HG03442 (cell line): ENCODE measurements around the gene TUT7.
"Not testable (repeated sequence)": the region's sequence is repeated elsewhere in the genome, so short reads cannot be mapped to it uniquely, and the experiment has no call there.

Source experiments
- ATAC-seq: cut with Tn5 transposase; IDR thresholded peaks from one replicate; pipeline ENCODE4 v1.9.1; 2021; ENCODE audit warnings: mild to moderate bottlenecking, moderate library complexity; ENCODE audit not compliant: unreplicated experiment

The TUT7 gene

DNA sequence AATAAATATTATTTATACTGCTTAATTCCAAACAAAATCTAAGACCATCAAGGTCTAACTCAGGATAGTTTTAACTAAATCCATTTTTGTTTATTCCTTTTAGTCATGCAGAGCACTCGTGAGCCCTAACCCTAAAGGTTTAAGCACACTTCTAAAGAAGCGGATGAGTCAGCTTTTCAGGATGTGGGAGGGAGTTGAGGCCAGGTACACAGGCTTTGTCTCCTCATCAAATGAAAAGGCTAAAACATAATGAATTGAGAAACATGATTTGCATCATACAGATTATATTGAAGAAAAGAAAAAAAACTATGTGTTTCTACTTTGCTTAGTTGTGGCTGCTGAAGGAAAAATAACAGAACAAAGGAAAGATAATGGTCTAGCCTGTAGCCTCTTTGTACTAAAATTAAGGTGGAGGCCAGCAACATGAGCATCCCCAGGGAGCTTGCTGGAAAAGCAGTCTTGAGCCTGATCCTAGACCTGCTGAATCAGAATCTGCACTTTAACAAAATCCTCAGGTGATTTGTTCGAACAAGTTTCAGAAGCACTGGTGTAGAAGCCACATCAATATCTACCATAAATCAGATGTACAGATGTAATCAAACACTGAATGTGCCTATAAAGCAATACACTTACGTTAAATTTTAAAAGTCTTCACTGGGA lies 50.8 kb downstream of the TUT7 start:
- ATAC-seq = no peak

- ATAC-seq = no peak
Measured at GRCh38 chr9:86301686-86302085, 52.5 kb downstream of the TUT7 start.

- ATAC-seq = no peak
Measured at GRCh38 chr9:86300701-86301100, 53.5 kb downstream of the TUT7 start.

GRCh38 chr9:86298873-86299272 lies 55.3 kb downstream of the TUT7 start:
- no peak for ATAC-seq

GRCh38 chr9:86290341-86290740 lies 63.9 kb downstream of the TUT7 start:
- not testable (repeated sequence) for ATAC-seq

DNA sequence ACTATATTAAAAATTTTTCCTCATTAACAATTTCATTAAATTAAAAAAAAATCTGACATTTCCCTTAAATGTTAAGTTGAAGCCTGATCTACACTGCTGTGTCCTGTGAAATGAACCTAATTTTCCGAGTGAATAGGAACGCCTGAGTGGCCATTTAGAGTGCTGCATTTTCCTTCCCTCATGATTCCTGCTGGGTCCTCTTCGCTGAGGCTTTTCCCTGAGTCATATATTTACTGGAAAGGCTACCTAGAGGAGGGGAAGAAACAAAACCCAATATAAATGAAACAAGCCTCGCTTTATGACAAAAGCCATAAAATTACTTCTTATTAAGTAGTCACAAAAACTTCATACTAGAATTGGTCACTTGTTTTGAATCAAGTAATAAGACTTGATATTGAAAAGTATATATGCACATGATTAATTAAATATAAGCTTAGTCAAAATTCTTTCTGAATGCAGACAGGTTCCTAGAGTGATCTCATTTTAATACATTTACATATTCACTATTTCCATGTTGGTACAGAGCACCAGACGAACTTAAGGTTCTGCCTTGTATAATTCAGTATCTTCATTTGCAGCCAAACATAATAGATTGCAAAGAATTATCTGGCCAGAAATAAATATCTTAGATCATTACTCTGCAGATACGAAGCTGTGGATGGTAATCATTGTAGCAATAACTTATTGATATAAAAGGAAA lies 65.6 kb downstream of the TUT7 start:
- ATAC-seq = no peak

GRCh38 chr9:86287013-86287412 lies 67.2 kb downstream of the TUT7 start:
- ATAC-seq = no peak

DNA sequence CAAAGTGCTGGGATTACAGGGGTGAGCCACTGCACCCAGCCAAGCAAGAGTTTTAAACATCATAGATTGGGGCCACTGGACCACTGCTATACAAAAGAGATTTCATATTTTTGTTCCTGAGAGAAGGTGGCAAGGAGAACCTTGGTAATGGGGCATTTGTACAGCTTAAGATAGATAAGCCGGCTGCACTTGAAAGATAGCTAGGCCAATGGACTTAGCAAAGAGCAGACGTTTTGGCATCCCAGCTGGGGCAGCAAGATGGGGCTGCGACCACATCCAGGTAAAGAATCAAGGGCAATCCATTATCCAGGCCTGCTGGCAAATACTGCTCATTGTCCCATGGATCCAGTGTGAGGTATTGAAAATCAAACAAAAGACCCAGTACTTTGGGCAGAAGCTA lies 67.9 kb downstream of the TUT7 start:
- ATAC-seq = no peak

GRCh38 chr9:86285261-86285660 lies 68.9 kb downstream of the TUT7 start:
- ATAC-seq = no peak

DNA sequence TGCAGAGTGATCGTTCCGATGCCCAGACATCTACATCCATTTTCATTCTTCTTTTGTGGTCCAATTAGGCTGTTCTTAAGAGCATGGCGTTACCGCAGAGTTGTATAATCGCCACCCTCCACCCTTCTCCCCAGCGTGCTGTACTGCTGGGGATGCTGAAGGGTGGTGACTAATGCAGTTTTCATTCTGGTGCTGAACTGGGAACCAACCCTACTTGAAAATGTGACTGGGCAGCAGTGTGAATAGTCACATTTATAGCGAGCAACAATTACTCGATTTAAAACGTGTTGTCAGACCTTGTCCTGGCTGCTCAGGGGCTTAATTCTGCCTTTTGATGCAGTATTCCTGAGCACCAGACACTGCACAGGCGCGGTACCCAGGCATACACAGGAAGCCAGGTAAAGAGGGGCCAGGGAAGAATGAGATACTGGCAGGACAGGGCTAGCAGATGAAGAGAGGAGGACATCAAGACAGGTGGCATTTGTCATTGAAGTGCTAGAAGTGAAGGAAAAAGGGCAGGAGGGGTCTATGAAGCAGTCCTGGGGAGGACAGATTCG lies 71.2 kb downstream of the TUT7 start:
- ATAC-seq = peak; percentile 10

DNA sequence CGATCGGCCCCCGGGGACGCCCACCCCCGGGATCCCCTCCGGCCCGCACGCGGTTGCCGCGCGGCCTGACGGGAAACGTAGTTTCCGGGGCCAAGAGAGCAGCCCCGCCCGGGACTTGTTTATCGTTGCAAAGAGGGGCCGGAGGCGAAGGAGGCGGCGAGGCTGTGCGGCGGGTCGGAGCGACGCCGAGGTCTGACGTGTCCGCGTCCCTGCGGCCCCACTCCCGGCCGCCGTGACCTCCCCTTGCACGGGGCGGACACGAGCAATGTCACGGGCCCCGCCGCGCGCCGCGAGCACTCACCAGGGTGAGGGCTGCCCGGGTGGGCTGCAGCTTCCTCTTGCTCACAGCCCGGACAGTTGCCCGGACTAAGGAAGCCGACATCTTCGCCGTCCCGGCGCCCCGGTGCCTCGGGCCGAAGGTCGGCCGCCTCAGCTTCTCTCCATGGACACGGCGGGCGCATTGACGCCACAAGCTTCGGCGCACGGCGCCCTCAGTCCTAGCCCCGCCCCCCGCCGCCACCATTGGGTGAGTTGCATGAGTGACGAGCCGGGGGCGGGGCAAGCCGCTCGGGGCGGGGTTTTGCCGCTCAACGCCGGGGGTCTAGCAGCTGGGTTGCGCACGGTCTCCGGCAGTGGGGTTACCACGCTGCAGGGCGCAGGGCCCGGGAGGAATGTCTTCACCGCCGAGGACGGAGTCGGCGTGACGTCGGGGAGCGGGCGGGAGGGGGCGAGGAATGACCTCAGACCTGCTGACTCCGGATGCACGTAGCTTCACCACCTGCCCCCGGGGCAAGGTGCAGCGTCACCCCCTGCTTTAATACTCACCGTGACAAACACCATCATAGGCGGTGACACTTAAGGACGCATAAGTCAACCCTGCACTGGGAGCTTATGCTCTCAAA lies 71.9 kb downstream of the TUT7 start, which contains the start of gene ISCA1:
TSS of gene ISCA1 (minus strand) at position 462 of the 902 bp plus-strand sequence. CDS start at position 382, 80 bp downstream.
- peak; percentile 73 for ATAC-seq

GRCh38 chr9:86281593-86282076 lies 72.6 kb downstream of the TUT7 start:
- peak; percentile 5 for ATAC-seq

DNA sequence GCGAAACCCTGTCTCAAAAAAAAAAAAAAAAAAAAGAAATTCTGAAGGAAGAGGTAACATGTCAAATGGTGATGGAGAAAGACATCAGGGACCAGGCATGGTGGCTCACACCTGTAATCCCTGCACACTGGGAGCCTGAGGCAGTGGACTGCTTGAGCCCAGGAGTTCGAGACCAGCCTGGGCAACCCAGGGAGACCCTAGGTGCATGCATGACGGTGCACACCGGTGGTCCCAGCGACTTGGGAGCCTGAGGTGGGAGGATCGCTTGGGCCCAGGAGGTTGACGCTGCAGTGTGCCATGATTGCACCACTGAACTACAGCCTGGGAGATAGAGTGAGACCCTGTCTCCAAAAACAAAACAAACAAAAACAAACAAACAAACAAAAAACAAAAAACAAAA lies 73.6 kb downstream of the TUT7 start:
- ATAC-seq = no peak

DNA sequence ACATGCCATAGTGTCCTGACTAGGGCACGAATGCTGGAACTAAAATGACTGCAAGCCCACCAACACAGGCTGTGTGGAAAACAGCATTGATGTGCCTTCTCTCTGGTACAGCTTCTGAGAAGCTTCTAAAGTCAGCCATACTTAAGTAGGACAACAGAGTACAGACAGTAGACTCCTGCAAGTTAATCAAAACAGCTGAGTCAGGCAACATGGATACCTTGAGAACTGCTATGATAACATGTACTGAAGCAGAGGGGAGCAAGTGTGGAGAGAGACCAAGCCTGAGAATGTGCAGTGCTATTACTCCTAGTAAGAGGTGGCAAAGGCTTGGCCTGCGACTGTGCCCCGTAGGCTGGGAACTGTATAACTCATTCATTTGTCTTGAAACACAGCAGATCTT lies 74.4 kb downstream of the TUT7 start:
- no peak for ATAC-seq

GRCh38 chr9:86277072-86277471 lies 77.1 kb downstream of the TUT7 start:
- no peak for ATAC-seq

DNA sequence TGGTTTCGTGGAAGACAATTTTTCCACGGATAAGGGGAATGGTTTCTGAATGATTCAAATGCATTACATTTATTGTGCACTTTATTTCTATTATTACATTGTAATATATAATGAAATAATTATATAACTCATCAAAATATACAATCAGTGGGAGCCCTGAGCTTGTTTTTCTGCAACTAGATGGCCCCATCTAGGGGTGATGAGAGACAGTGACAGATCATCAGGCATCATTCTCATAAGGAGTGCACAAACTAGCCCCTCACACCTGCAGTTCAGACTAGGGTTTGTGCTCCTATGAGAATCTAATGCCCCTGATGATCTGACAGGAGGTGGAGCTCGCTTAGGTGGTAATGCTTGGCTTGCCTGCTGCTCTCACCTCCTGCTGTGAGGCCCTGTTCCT lies 78.2 kb downstream of the TUT7 start:
- ATAC-seq = no peak

GRCh38 chr9:86274821-86275643 lies 79.2 kb downstream of the TUT7 start:
- ATAC-seq = no peak

DNA sequence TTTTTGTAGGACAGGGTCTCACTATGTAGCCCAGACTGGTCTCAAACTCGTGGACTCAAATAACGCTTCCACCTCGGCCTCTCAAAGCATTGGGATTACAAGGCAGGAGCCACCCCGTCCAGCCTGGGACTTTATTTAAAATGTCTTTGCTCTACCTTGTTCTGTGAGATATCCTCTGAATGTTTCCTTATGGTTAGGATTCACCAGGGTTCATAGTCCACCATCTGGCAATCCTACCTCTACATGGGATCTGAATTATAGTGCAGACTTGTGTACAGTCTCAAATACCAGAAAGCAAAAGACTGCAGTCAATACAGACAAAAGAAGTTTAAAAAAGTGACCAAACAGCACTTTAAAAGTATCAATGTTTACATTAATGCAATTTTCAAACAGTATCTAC lies 82.0 kb downstream of the TUT7 start:
- ATAC-seq = no peak

DNA sequence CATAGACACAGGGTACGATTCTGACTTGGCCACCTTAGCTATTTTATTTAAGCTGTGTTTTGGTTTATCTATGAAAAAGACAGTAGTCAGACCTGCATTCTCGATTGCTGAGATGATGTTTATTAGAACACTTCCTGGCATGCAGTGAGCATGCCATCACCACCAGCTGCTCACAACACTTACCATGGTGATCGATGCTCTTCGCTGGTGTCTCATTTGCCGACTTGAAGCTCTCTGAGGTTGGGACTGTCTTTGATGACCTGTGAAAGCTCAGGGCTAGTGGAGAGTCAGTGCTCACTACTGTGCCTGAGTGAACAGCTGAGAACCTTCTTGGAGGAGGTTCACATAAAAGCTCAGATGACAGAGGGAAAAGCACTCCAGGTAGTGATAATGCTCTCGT lies 90.3 kb downstream of the TUT7 start:
- no peak for ATAC-seq

DNA sequence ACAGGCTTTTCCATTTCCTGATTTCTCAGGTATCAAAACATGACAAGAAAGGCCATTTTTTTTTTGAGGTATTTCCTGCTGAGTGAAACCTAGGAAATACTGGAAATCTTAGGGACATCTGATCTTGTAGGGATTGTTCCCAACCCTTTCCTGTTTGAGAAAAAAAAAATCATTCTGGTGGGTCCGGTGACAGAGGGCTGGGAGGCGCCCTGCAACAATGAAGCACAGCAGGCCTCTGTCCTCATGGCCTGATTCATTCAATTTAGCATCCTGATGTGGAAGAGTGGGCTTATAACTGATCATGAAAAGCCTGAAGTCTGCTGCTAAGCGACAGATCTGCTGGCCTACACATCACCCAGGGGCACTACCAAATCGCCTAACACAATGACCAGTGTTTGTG lies 91.7 kb downstream of the TUT7 start:
- ATAC-seq = no peak
